Measurements from ENCODE around the gene CCDC34.

The CCDC34 gene

GRCh38 chr11:27319072-27319471 is 43.9 kb downstream of the CCDC34 start:
- DNase-seq: peak; percentile 72

GRCh38 chr11:27317751-27318150 is 45.3 kb downstream of the CCDC34 start:
- DNase-seq: no peak

DNA sequence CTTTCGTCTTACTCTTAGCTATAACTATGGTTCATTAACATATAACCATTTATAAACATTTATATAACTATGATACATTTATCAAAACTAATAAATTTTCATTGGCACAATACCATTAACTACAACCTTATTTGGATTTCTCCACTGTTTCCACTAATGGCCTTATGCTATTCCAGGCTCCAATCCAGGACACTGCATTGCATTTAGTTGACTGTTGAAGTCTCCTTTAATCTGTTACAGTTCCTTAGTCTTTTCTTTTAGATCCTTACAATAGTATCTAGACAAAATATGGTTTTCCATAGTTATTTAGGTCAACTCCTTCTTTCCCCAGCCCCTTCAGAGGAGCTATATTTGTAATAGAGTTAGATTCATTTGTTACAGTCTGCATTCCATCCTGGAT is 47.2 kb downstream of the CCDC34 start:
- DNase-seq: no peak

- no peak for DNase-seq
Observed at GRCh38 chr11:27313157-27313821, 49.7 kb downstream of the CCDC34 start.

GRCh38 chr11:27312110-27312509 is 50.9 kb downstream of the CCDC34 start:
- DNase-seq: no peak

DNA sequence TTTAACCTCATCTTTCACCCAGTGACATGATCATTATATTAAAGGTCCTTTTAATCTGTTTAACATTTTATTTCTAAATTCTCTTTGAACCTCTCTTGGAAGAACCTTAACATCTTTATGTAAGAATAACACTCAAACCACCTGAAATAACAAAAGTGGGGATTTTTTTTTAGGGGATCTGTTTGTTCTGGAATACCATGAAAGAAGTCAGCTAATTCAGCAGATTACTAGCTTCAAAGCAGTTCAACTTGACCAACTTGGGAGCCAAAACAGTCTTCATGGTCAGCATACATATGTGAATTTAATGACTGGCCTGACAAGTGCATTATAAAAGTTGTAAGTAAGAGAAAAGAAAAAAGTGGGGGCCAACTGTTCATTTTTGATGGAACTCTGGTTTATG is 52.3 kb downstream of the CCDC34 start:
- no peak for DNase-seq

- DNase-seq: no peak
Observed at GRCh38 chr11:27310182-27310581, 52.8 kb downstream of the CCDC34 start.

- DNase-seq: no peak
Observed at GRCh38 chr11:27309046-27309445, 54.0 kb downstream of the CCDC34 start.

- no peak for DNase-seq
Observed at GRCh38 chr11:27307232-27307631, 55.8 kb downstream of the CCDC34 start.

GRCh38 chr11:27305751-27306150 is 57.3 kb downstream of the CCDC34 start:
- no peak for DNase-seq

- DNase-seq: no peak
Observed at GRCh38 chr11:27304514-27304913, 58.5 kb downstream of the CCDC34 start.

DNA sequence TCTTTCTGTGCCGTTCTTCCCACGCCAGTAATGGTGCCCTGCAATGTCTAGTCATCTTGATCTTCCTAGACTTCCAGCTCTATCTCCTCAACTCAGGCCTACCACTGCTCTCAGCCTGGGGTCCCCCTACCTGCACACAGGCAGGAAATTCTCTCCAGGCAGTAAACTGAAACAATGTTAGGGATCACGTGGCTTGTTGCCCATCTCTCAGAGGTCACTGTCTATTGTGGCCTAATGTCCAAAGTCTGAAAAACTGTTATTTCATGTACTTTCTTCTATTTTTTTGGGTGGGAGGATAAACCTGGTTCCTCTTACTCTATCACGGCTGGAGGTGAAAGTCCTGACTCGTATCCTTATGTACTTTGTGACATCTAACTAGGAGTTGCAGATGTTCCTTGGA is 59.1 kb downstream of the CCDC34 start:
- no peak for DNase-seq

DNA sequence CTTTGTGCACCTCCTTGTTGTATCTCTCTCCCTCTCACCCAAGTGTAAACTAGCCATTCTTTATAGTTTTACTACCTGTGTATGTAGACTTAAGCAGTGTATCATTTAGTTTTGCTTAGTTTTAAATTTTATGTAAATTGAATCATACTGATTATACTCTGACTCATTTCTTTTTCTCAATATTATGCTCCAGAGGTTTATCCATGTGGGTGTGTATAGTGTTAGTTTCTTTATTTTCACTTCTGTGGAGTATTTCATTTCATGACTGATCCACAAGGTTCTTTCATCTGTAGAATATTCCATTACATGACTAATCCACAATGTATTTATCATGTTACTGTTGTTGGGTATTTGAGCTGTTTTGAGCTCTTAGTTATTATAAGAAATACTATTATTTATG is 62.0 kb downstream of the CCDC34 start:
- no peak for DNase-seq

DNA sequence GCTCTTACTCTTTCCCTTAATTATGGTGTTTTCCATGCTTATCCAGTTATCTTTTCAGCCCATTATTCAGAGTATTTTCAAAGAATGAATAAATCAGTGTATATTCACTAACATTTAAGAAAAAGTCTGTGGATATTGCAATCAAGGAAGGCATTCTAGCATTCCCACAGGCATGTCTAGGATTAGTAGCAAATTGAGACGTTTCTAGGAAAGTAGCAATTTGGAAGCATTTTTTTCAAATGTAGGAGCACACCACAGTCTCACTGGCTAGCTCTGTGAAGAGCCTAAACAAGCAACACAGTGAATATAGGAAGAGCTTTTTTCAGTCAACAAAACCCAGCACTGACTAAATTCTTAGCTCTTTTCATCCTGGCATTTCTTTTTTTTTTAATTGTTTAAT is 65.4 kb downstream of the CCDC34 start:
- no peak for DNase-seq

- peak; percentile 49 for DNase-seq
Observed at GRCh38 chr11:27296497-27296896, 66.5 kb downstream of the CCDC34 start.

DNA sequence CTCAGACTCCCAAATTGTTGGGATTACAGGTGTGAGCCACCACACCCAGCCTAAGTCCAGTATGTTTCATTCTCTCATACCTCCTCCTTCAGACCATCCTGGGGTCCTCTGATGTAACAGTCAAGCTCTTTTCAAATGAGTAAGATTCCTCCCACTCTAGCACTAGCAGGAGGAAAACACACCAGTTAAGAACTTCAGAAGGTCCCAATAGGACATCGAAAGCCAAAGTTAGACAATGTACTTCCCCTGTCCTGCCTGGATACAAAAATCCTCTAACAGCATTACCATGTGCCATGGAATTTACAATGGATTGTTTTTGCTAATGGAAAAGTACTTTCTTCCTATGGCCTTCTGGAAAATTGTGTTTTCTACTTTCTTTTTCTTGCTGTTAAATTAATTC is 67.1 kb downstream of the CCDC34 start:
- no peak for DNase-seq

DNA sequence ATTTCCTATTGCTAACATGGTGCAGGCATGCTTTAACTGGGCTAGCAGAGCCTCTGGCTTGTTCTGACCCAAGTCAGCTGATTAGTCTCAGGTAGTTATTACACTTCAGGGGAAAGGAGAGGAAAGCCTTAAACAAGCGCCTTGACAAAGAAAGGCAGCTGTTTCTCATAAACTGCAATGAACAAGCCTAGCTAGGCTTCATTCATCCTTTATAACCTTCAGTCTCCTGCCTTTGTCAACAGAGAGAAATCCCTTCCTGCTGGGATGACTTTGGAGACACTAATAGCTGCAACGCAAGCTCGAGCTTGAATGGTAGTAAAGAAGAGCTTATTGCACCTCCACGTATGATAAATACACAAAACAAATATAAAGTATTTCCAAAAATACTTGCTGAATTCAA is 68.4 kb downstream of the CCDC34 start:
- no peak for DNase-seq

- DNase-seq: no peak
Observed at GRCh38 chr11:27293515-27294417, 69.2 kb downstream of the CCDC34 start.

- DNase-seq: no peak
Observed at GRCh38 chr11:27292637-27293010, 70.4 kb downstream of the CCDC34 start.

DNA sequence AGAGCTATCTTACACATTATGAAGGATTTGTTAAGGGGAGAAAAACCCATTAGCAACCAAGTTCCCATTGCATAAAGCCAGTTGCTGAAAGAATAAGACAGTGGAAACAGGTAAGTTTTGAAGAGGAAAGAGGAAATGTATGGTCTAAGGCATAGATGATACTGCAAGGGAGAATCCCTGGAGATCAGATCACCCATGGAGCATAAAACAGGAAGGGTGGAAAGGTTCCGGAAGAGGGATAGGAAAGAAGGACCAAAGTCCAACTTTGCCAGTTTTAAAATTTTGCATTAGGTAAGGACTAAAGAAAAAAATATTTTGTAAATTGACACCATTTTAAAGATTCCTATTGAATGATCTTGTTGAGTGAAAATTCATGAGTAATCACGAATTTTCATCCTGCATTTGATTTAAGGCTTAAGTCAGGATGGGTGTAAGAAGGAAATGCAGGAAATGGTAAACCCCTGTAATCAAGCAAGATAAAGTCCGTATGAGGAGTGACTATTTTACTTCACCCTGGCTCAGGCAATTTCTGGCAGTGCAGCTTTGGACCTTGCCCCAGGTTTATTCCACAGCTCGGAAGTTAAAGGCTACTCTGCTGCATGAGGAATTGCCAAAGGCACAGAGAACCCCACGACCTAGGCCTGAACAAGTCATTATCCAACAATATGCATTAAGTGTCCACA is 70.9 kb downstream of the CCDC34 start:
- no peak for DNase-seq

DNA sequence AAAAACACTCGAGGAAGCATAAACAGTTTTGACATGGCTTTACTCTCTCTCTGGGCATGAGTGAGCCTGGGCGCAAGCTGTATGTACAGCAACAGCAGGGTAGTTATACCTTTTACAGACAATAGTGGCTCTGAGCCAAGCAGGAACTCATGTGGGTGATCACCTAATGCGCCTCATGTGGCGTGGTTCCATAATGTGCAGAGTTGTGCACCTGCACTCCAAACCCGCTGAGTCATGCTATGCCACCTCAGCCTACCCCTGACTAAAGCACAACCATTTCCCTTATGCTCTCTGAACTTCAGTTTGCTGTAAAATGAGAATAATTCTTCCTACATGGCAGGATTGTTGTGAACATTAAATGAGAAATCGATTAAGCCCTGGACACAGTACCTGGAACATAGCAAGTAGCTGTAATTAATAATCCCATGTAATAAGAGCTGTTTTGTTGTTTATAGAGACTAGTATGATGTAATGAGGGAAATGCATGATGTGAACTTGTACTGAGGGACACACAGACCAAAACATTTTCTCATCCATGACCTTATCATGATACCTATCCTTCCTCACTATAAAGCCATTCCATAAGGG is 71.6 kb downstream of the CCDC34 start:
- no peak for DNase-seq

GRCh38 chr11:27290261-27291050 is 72.6 kb downstream of the CCDC34 start:
- DNase-seq: no peak
